ENCODE data around the gene INAFM2.
A peak's percentile ranks its signal among the peaks of the same experiment; 100 is the strongest.

Gene INAFM2

GRCh38 chr15:40336744-40337122 lies 13.2 kb downstream of the INAFM2 start:
- no peak for TF ChIP-seq CTCF (IDR thresholded peaks at IDR 0.05; ENCODE audit: control insufficient read depth, insufficient read depth, low read depth, low read length, missing control alignments)
- no peak overlapping the region for H3K4me3 ChIP-seq (ENCODE audit: control insufficient read depth, low read depth, low read length)
- DNase-seq (ENCODE audit: low read depth), result no peak

- no peak overlapping the region for H3K4me3 ChIP-seq (ENCODE audit: control insufficient read depth, low read depth, low read length)
- no peak for DNase-seq (ENCODE audit: low read depth)
- no peak for TF ChIP-seq CTCF (IDR thresholded peaks at IDR 0.05; ENCODE audit: control insufficient read depth, insufficient read depth, low read depth, low read length, missing control alignments)
Observed at GRCh38 chr15:40337597-40337996, 14.1 kb downstream of the INAFM2 start.

GRCh38 chr15:40338041-40338657 lies 14.7 kb downstream of the INAFM2 start:
- no peak for DNase-seq (ENCODE audit: low read depth)
- no peak overlapping the region for H3K4me3 ChIP-seq (ENCODE audit: control insufficient read depth, low read depth, low read length)
- TF ChIP-seq CTCF (IDR thresholded peaks at IDR 0.05; ENCODE audit: control insufficient read depth, insufficient read depth, low read depth, low read length, missing control alignments), result peak; percentile 62

DNA sequence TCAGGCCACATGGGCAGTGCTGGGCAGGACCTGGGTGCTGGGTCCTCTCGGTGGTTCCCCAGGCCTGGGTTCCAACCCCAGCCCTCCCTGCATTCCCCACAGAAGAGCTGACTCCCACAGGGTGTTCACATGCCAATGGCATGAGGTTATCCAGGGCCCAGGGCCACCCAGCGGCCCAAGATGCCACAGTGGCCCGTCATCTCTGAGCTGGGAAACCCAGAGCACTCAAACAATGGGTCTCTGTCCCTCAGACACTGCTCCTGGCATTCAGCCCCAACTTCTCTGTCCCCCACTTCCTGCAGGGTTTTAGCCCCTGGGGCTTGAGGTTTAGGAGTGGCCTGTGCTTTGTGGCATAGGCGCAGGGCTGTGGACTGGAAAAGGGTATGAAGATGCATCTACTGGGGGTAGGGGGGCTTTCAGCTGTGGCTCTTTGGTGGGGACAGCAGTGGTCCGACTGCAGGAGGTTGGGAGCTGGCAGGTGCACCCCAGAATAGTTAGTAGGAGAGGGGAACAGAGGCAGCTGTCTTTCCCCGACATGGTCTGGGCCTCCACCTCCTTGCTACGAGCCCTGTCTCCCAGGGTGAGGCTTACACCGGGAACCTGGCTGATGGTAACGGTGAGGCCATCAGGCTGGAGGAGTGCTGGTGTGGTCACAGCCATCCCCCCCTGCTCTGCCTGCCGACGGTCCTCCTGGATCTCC lies 15.6 kb downstream of the INAFM2 start:
- TF ChIP-seq CTCF (IDR thresholded peaks at IDR 0.05; ENCODE audit: control insufficient read depth, insufficient read depth, low read depth, low read length, missing control alignments), result no peak
- no peak overlapping the region for H3K4me3 ChIP-seq (ENCODE audit: control insufficient read depth, low read depth, low read length)

GRCh38 chr15:40339621-40339945 lies 16.1 kb downstream of the INAFM2 start:
- TF ChIP-seq CTCF (IDR thresholded peaks at IDR 0.05; ENCODE audit: control insufficient read depth, insufficient read depth, low read depth, low read length, missing control alignments), result no peak
- H3K4me3 ChIP-seq (ENCODE audit: control insufficient read depth, low read depth, low read length), result no peak overlapping the region
- DNase-seq (ENCODE audit: low read depth), result no peak

More for the DNA sequence above, 15.6 kb downstream of the INAFM2 start:
- peak; percentile 42 for DNase-seq (ENCODE audit: low read depth)

DNA sequence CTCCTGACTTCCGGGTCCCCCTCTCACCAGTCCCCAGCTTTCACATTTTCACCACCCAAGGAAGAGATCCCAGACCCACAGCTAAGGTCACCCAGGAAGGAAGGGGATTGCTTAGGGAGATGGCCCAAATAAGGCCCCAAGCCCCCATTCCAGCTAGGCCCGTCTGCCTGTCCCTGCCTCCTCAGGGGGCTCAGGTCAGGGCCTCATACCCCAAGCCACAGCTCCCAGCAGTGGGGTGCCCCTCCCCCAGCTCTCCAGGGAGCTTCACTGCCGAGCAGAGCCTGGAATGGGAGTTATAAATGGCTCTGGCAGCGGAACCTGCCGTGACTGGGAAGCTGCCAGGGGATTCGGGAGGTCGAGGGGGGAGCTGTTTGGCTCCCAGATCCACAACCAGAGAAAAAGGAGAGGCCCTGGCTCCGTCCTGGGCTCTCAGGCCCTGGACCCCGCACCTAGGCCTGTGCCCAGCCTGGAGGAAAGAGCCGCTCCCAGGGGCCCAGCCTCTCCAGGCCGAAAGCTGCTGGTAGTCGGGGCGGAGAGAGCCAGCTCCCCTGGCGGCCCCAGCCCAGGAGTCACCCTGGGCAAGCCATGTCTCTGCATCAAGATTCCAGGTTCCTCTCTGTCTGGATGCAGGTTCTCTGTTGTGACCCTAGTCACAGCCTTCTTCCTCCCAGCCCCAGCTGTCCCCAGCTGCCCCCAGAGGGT lies 16.7 kb downstream of the INAFM2 start:
- peak overlapping the region; percentile 31 for H3K4me3 ChIP-seq (ENCODE audit: control insufficient read depth, low read depth, low read length)
- DNase-seq (ENCODE audit: low read depth), result no peak
- TF ChIP-seq CTCF (IDR thresholded peaks at IDR 0.05; ENCODE audit: control insufficient read depth, insufficient read depth, low read depth, low read length, missing control alignments), result no peak
